Neural progenitor cell (in vitro differentiated cells): ENCODE results near the gene ZHX3. TPM values are rescaled to one million over a fixed set of nuclear protein-coding genes. Genes with fewer than 3 reads are reported as not detected.

Experiments
- DNase-seq: peaks from one replicate; pipeline ENCODE4 v3.0.0-alpha.2; 2016; ENCODE audit warnings: low spot score
- H2AFZ ChIP-seq: fragments of 200-600 bp; sonication (generic); replicated peaks from 2 replicates; pipeline ENCODE4 v1.6.1; 2016; ENCODE audit warnings: antibody characterized with exemption
- H3F3A ChIP-seq: fragments of 200-600 bp; sonication (generic); 2 replicates; pipeline ENCODE4 v1.6.1; 2016; ENCODE audit warnings: antibody characterized with exemption, low read depth
- H3K27ac ChIP-seq: fragments of 200-600 bp; sonication (generic); 2 replicates; pipeline ENCODE4 v1.5.1; 2016; ENCODE audit warnings: mild to moderate bottlenecking
- H3K27me3 ChIP-seq: fragments of 200-600 bp; sonication (generic); 2 replicates; pipeline ENCODE4 v1.6.1; 2016; ENCODE audit warnings: mild to moderate bottlenecking, moderate library complexity
- H3K36me3 ChIP-seq: fragments of 200-600 bp; sonication (generic); 2 replicates; pipeline ENCODE4 v1.5.1; 2016
- H3K4me1 ChIP-seq: fragments of 200-600 bp; sonication (generic); 2 replicates; pipeline ENCODE4 v1.6.1; 2016; ENCODE audit warnings: mixed run types
- H3K4me2 ChIP-seq: fragments of 200-600 bp; sonication (generic); 2 replicates; pipeline ENCODE4 v1.6.1; 2016
- H3K4me3 ChIP-seq: fragments of 200-600 bp; sonication (generic); 2 replicates; pipeline ENCODE4 v1.5.1; 2016
- H3K79me2 ChIP-seq: fragments of 200-600 bp; sonication (generic); 2 replicates; pipeline ENCODE4 v1.6.1; 2016; ENCODE audit warnings: low read depth
- H3K9ac ChIP-seq: fragments of 200-600 bp; sonication (generic); 2 replicates; pipeline ENCODE4 v1.6.1; 2016
- H3K9me3 ChIP-seq: fragments of 200-600 bp; sonication (generic); 2 replicates; pipeline ENCODE4 v1.5.1; 2016; ENCODE audit warnings: low read depth
- H4K20me1 ChIP-seq: fragments of 200-600 bp; sonication (generic); 2 replicates; pipeline ENCODE4 v1.6.1; 2016; ENCODE audit warnings: low read depth
- H3K27ac Mint-ChIP-seq: 3 replicates; pipeline ENCODE4 v1.8.0; 2021; ENCODE audit warnings: mixed read lengths
- H3K27me3 Mint-ChIP-seq: 2 replicates; pipeline ENCODE4 v1.8.0; 2022; ENCODE audit warnings: low read depth, mild to moderate bottlenecking, inconsistent platforms, moderate library complexity, mixed read lengths; ENCODE audit not compliant: insufficient read depth
- H3K36me3 Mint-ChIP-seq: 3 replicates; pipeline ENCODE4 v1.8.0; 2021; ENCODE audit warnings: mixed read lengths
- H3K4me1 Mint-ChIP-seq: 3 replicates; pipeline ENCODE4 v1.8.0; 2021; ENCODE audit warnings: mixed read lengths
- H3K4me3 Mint-ChIP-seq: 3 replicates; pipeline ENCODE4 v1.8.0; 2021; ENCODE audit warnings: mild to moderate bottlenecking, moderate library complexity, mixed read lengths
- H3K9me3 Mint-ChIP-seq: 3 replicates; pipeline ENCODE4 v1.8.0; 2020; ENCODE audit warnings: mixed read lengths
- CTCF ChIP-seq: fragments of 200-600 bp; sonication (generic); IDR thresholded peaks from 2 replicates; pipeline ENCODE4 v1.5.1; 2017; ENCODE audit warnings: antibody characterized with exemption, mild to moderate bottlenecking
- EZH2 ChIP-seq: fragments of 200-600 bp; sonication (generic); IDR thresholded peaks from 2 replicates; pipeline ENCODE4 v1.6.1; 2017; ENCODE audit warnings: antibody characterized with exemption, mild to moderate bottlenecking, moderate library complexity
- EZH2phosphoT487 ChIP-seq: fragments of 200-600 bp; sonication (generic); IDR thresholded peaks from 2 replicates; pipeline ENCODE4 v1.6.1; 2017; ENCODE audit warnings: antibody characterized with exemption
- total RNA-seq: library from RNA; depleted of rRNA; stranded (reverse); fragments of >200 nt; gene quantifications from 2 replicates; pipeline ENCODE4 v1.2.3, GENCODE V29; 2015; ENCODE audit warnings: low replicate concordance

ZHX3 gene
- total RNA-seq, 1 donor from 2014 or later, result 6.8 TPM

DNA sequence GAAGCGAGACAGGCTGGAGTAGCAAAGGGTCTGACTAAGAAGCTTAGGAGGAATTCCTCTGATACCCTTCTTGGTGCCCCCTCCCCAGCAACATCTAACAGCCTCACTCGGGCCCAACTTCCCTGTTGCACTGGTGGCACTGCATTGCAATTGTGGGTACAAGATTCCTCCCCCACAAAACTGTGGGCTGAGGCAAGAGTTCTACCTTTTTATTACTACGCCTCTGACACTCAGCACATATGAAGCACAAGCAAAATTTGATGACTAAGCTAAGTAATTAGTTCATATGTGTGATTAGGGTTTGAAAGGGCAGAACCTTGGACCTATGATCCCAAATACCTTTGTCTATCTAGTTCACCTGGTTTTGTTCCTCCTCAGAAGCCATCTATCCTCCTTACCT is 83.5 kb downstream of the ZHX3 start:
- no peaks in the 10 kb centered on the region for H3K36me3 ChIP-seq
- TF ChIP-seq EZH2phosphoT487 (no peak), CTCF (no peak), EZH2 (no peak)
- Mint-ChIP-seq H3K36me3 (no peaks in the 10 kb centered on the region), H3K27ac (peak overlapping the region; percentile 18), H3K4me3 (no peak overlapping the region), H3K9me3 (no peaks in the 10 kb centered on the region), H3K4me1 (peaks cover 15% of the 10 kb centered on the region), H3K27me3 (no peaks in the 10 kb centered on the region)
- H3K27me3 ChIP-seq, result no peaks in the 10 kb centered on the region
- DNase-seq, result no peak
- H3F3A ChIP-seq, result no peaks in the 10 kb centered on the region
- H3K9me3 ChIP-seq, result no peaks in the 10 kb centered on the region
- H4K20me1 ChIP-seq, result no peaks in the 10 kb centered on the region
- no peak overlapping the region for H3K27ac ChIP-seq
- H3K9ac ChIP-seq, result no peak overlapping the region
- H2AFZ ChIP-seq, result no peak overlapping the region
- H3K4me3 ChIP-seq, result no peak overlapping the region
- peaks cover 8% of the 10 kb centered on the region for H3K4me1 ChIP-seq
- H3K79me2 ChIP-seq, result no peaks in the 10 kb centered on the region
- H3K4me2 ChIP-seq, result no peak overlapping the region

DNA sequence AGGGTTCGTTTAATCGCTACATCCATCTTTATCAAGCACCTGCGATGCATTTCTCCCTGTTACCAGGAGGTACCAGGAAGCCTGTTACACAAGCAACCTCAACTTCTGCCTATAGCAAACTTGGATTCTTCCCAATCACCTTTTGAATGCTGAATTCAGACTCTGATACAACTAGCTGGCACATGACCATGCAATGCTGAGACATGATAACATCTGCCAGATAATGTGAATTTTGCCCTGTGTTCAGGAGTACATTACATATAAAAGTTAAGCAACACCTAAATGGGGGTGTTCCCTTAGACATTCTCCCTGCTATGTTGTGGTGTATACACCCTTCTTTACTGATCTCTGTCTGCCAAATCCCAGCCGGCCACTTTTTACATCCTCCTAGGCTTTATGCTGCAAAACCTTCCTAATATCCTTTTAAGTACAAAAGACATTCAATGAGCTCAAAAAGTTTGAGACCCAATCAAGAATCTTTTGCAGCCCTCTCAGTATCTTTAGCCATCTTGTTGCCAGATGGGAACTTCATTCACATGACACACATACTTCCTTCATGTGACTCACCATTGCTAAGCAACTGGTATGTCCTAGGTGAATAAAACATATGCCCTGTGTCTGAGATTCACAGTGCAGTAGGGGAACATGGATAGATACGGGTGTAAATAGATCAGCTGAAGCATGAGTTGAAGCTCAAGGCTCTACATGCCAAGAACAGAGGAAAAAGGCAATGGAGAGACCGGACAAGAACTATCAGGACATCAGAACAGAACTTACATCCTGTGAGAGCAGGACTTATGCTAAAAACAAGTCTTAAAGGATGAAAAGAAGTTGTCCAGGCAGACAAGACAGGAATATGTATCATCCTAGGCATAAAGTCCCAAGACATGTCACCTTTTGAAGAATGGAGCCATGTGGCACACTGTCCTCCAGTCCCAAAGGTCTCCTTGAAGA is 84.3 kb downstream of the ZHX3 start:
- H3K9ac ChIP-seq, result no peak overlapping the region

DNA sequence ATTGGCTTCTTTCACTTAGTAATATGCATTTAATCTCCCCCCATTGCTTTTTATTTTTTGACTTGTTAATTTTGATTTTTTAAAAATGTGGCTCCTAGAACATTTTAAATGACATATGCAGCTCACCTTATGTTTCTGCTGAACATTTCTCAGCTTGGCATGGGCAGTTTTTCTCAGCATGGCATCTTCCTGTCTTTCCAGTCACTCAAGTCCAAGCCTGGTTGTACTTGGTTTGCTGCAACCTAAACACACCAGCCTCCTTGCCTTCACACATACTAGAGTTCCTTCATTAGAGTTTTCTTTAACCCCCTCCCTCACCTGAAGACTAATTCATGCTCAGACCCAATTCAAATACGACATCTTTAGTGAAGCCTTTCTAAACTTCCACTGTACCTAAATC is 86.4 kb downstream of the ZHX3 start:
- Histone ChIP-seq H3K27ac (no peak overlapping the region), H3K9me3 (no peaks in the 10 kb centered on the region), H3K4me2 (no peak overlapping the region), H3K27me3 (no peaks in the 10 kb centered on the region), H3F3A (no peaks in the 10 kb centered on the region), H3K9ac (no peak overlapping the region), H2AFZ (no peak overlapping the region), H3K36me3 (no peaks in the 10 kb centered on the region), H3K79me2 (no peaks in the 10 kb centered on the region), H3K4me1 (peaks cover 8% of the 10 kb centered on the region), H3K4me3 (no peak overlapping the region), H4K20me1 (no peaks in the 10 kb centered on the region)
- Mint-ChIP-seq H3K4me1 (peaks cover 15% of the 10 kb centered on the region), H3K9me3 (no peaks in the 10 kb centered on the region), H3K4me3 (no peak overlapping the region), H3K27ac (no peak overlapping the region), H3K36me3 (no peaks in the 10 kb centered on the region), H3K27me3 (no peaks in the 10 kb centered on the region)
- TF ChIP-seq CTCF, result no peak
- TF ChIP-seq EZH2phosphoT487, result no peak
- TF ChIP-seq EZH2, result no peak
- no peak for DNase-seq

More for the DNA sequence above, 84.3 kb downstream of the ZHX3 start:
- Histone ChIP-seq H3K4me3 (no peak overlapping the region), H3K4me1 (peaks cover 8% of the 10 kb centered on the region), H4K20me1 (no peaks in the 10 kb centered on the region), H2AFZ (no peak overlapping the region), H3F3A (no peaks in the 10 kb centered on the region), H3K27me3 (no peaks in the 10 kb centered on the region), H3K36me3 (no peaks in the 10 kb centered on the region), H3K9me3 (no peaks in the 10 kb centered on the region), H3K4me2 (no peak overlapping the region), H3K27ac (no peak overlapping the region), H3K79me2 (no peaks in the 10 kb centered on the region)
- no peak for DNase-seq
- TF ChIP-seq EZH2phosphoT487 (no peak), EZH2 (no peak), CTCF (no peak)
- H3K4me3 Mint-ChIP-seq, result no peak overlapping the region
- peaks cover 15% of the 10 kb centered on the region for H3K4me1 Mint-ChIP-seq
- H3K9me3 Mint-ChIP-seq, result no peaks in the 10 kb centered on the region
- H3K27ac Mint-ChIP-seq, result peak overlapping the region; percentile 18
- no peaks in the 10 kb centered on the region for H3K27me3 Mint-ChIP-seq
- no peaks in the 10 kb centered on the region for H3K36me3 Mint-ChIP-seq
